K562 (cell line): ENCODE measurements around the gene SPATS2. TPM values are rescaled to one million over a fixed set of nuclear protein-coding genes. Genes with fewer than 3 reads are reported as not detected.

Experiments used
- ATAC-seq: fragments of 200-7000 bp; cut with Tn5 transposase; 3 replicates; pipeline ENCODE4 v1.9.1; 2020; ENCODE audit warnings: moderate library complexity
- BruUV-seq: library from RNA; stranded (reverse); fragments of 400-500 nt; replicated peaks from 2 replicates; lab custom pipeline; 2021; lab: Mats Ljungman, UMichigan
- CTCF ChIA-PET: fragments of 300-600 bp; formaldehyde crosslinking; extraction: SDS; loops from one replicate; lab custom pipeline; 2021; ENCODE audit warnings: low intra/inter-chr PET ratio; lab: Yijun Ruan, JAX
- POLR2A ChIA-PET: fragments of 300-600, 350-650 bp; sonication (Branson Sonifier 250); formaldehyde crosslinking; extraction: SDS; loops from one replicate; lab custom pipeline; 2021; ENCODE audit warnings: antibody characterized with exemption, inconsistent platforms; lab: Yijun Ruan, JAX
- DNase-seq, 4 experiments: peaks; one replicate each; pipeline versions ENCODE4 v3.0.0 to v3.0.0-alpha.2; 2011 to 2018; ENCODE audit warnings: low spot score in 3 of 4, mixed read lengths in 3 of 4; ENCODE audit errors: extremely low read depth in 1 of 4
- FAIRE-seq: peaks from 2 replicates; lab custom pipeline; 2011; peaks lifted over from hg19 to GRCh38; lab: Jason Lieb, UNC
- H2AFZ ChIP-seq: 2 replicates; pipeline ENCODE4 v1.6.0; 2011; ENCODE audit warnings: low read depth, low read length, control low read depth, inconsistent platforms
- H3K27ac ChIP-seq: fragments of 200-600 bp; 3 replicates; pipeline ENCODE4 v1.8.0; 2011; ENCODE audit warnings: low read depth, mild to moderate bottlenecking, control low read depth, inconsistent platforms, low read length, moderate library complexity, mixed read lengths; ENCODE audit errors: extremely low read depth
- H3K27me3 ChIP-seq, 2 experiments: fragments of 300-600 bp in 1 of 2; 2 replicates in 1 of 2; 3 replicates in 1 of 2; pipeline versions ENCODE4 v1.6.0 to v1.8.0; 2011; ENCODE audit warnings: inconsistent platforms in 2 of 2, low read length in 2 of 2, mild to moderate bottlenecking in 1 of 2, mixed read lengths in 1 of 2, moderate library complexity in 1 of 2; ENCODE audit not compliant: control insufficient read depth in 2 of 2, insufficient read depth in 2 of 2
- H3K36me3 ChIP-seq: fragments of 300-600 bp; 3 replicates; pipeline ENCODE4 v1.8.0; 2011; ENCODE audit warnings: mild to moderate bottlenecking, low read length, inconsistent platforms; ENCODE audit not compliant: control insufficient read depth, insufficient read depth
- H3K4me1 ChIP-seq, 2 experiments: fragments of 200-600 bp in 1 of 2; replicated peaks in 1 of 2; 2 replicates in 1 of 2; 3 replicates in 1 of 2; pipeline versions ENCODE4 v1.5.1 to v1.8.0; 2011; ENCODE audit warnings: inconsistent platforms in 2 of 2, low read length in 2 of 2, mild to moderate bottlenecking in 1 of 2, mixed read lengths in 1 of 2, moderate library complexity in 1 of 2; ENCODE audit not compliant: control insufficient read depth in 2 of 2, insufficient read depth in 2 of 2
- H3K4me2 ChIP-seq: 2 replicates; pipeline ENCODE4 v1.6.1; 2011; ENCODE audit warnings: low read length, control low read depth, inconsistent platforms, mixed read lengths; ENCODE audit not compliant: insufficient read depth
- H3K4me3 ChIP-seq: fragments of 200-600 bp; sonication (generic), shearing (Covaris generic); 2 replicates; pipeline ENCODE4 v1.5.1; 2016; ENCODE audit warnings: control low read depth, inconsistent platforms
- H3K79me2 ChIP-seq: fragments of 200-600 bp; 3 replicates; pipeline ENCODE4 v1.8.0; 2011; ENCODE audit warnings: low read length, inconsistent platforms; ENCODE audit not compliant: control insufficient read depth, insufficient read depth
- H3K9ac ChIP-seq, 2 experiments: 2 replicates each; pipeline versions ENCODE4 v1.6.0 to v1.6.1; 2011; ENCODE audit warnings: low read depth in 2 of 2, low read length in 2 of 2, control low read depth in 1 of 2, inconsistent platforms in 1 of 2, mild to moderate bottlenecking in 1 of 2, mixed read lengths in 1 of 2; ENCODE audit not compliant: insufficient read depth in 1 of 2
- H3K9me1 ChIP-seq: one replicate; pipeline ENCODE4 v1.6.0; 2011; ENCODE audit warnings: inconsistent platforms, mild to moderate bottlenecking, low read length, moderate library complexity; ENCODE audit not compliant: control insufficient read depth, insufficient read depth
- H3K9me3 ChIP-seq: replicated peaks from 2 replicates; pipeline ENCODE4 v1.5.1; 2011; ENCODE audit warnings: low read depth, low read length, inconsistent platforms; ENCODE audit not compliant: control insufficient read depth, insufficient read depth
- H4K20me1 ChIP-seq: replicated peaks from 2 replicates; pipeline ENCODE4 v1.6.1; 2011; ENCODE audit warnings: low read length, inconsistent platforms, mixed read lengths; ENCODE audit not compliant: control insufficient read depth, insufficient read depth
- CEBPB ChIP-seq: fragments of 450-650 bp; IDR thresholded peaks from 2 replicates; pipeline ENCODE4 v1.6.1; 2016; ENCODE audit warnings: missing genetic modification characterization, missing compliant biosample characterization
- CGGBP1 ChIP-seq: fragments of 250-450 bp; sonication (Bioruptor Pico); IDR thresholded peaks from 2 replicates; pipeline ENCODE4 v1.9.0; 2021; ENCODE audit warnings: mild to moderate bottlenecking
- JUNB ChIP-seq: fragments of 450-650 bp; formaldehyde crosslinking; conservative IDR thresholded peaks from 2 replicates; pipeline ENCODE4 v1.4.0; 2020; ENCODE audit warnings: mild to moderate bottlenecking
- POLR2G ChIP-seq: fragments of 200-400 bp; formaldehyde crosslinking; IDR thresholded peaks from 2 replicates; pipeline ENCODE4 v1.6.1; 2017; ENCODE audit warnings: low read depth, mild to moderate bottlenecking, antibody characterized with exemption, low read length, moderate library complexity
- TBP ChIP-seq: optimal IDR thresholded peaks from 2 replicates; pipeline ENCODE3; 2011; ENCODE audit warnings: low read depth, low read length, improper control_type of control experiment
- ZKSCAN8 ChIP-seq: fragments of 200-800 bp; sonication (Bioruptor generic); IDR thresholded peaks from 2 replicates; pipeline ENCODE4 v1.6.1; 2016; ENCODE audit warnings: missing genetic modification characterization, missing compliant biosample characterization
- WGBS: fragments of 100-300 bp; shearing (Covaris generic); methylation state at CpG from one replicate; pipeline ENCODE4 v1.1.6; 2016; ENCODE audit warnings: low coverage, mixed read lengths; ENCODE audit not compliant: insufficient coverage; ENCODE audit errors: missing lambda C conversion rate; 5-methylcytosine and 5-hydroxymethylcytosine counted together
- in situ Hi-C: fragments of 300-500 bp; cut with MboI; formaldehyde crosslinking; loops from 4 replicates; pipeline ENCODE4 v1.15.0; 2018; ENCODE audit warnings: inconsistent platforms, mixed read lengths
- intact Hi-C: fragments of 100-400 bp; cut with micrococcal nuclease; formaldehyde crosslinking; loops from 2 replicates; pipeline ENCODE4 v1.14.2; 2022
- polyA plus RNA-seq, 8 experiments: library from polyadenylated mRNA; depleted of rRNA in 4 of 8; stranded (reverse) in 5 of 8; unstranded in 3 of 8; fragments of >200 nt; fragmentation: Nextera tagmentation in 2 of 8; fragmentation: Illumina TruSeq in 1 of 8; extraction: Ambion mirVana in 2 of 8; extraction: Trizol in 1 of 8; gene quantifications; 2 replicates each; pipeline versions ENCODE4 v1.2.1 to v1.2.3, GENCODE V29; 2011 to 2014; ENCODE audit warnings: inconsistent platforms in 1 of 8, missing spikeins in 1 of 8
- total RNA-seq, 7 experiments: library from RNA; depleted of rRNA in 6 of 7; stranded (reverse); fragments of >200 nt in 6 of 7; fragmentation: Illumina TruSeq in 2 of 7; extraction: Trizol in 2 of 7; gene quantifications; 2 replicates each; pipeline versions ENCODE4 v1.2.1 to v1.2.3, GENCODE V29; 2011 to 2021; ENCODE audit warnings: low replicate concordance in 1 of 7

The SPATS2 gene
- total and polyA plus RNA-seq, 9 of the 15 experiments (the other 6 are each of a cell fraction or from before 2014, with no cell fraction given), result 5.4 to 48.2 (median 17.5) TPM

DNA sequence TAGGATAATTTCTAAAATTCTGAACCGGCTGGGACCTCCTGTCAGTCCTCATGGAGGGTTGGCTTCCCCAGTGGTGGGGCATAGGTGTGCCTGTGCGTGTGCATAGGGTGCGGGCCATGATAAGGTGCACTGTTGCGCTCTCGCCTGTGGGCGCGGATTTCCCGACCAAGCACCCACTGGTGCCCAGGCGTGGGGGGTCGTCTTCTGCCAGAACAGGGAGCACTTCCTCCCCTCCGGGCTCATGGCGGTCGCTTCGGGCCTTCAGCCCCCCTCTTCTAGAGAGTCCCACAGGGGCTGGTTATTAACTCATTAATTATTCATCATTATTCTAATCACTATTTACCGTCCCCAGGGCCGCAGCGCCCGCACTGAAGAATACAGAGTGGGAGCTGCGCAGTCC is 33.0 kb upstream of the SPATS2 start:
- ChIA-PET CTCF (interaction anchor here (0.7 to 1.3 kb wide), 2 partner anchors 8 to 46 kb away, joined by 3 to 4 read pairs; no protein-coding TSS in a partner anchor), POLR2A (interaction anchor here (0.7 to 1.4 kb wide), 6 partner anchors 8 to 67 kb away, joined by 3 to 10 read pairs (median 4); partner anchors contain the start of gene TROAP)
- in situ Hi-C loops (no loop called here), intact Hi-C loops (no loop called here)
- Histone ChIP-seq H3K4me2 (no peak overlapping the region), H3K9ac (no peak overlapping the region), H3K4me1 (peaks cover 11 to 41% of the 10 kb centered on the region in 2 experiments), H3K27me3 (no peaks in the 10 kb centered on the region), H2AFZ (no peak overlapping the region), H3K36me3 (peaks cover 27% of the 10 kb centered on the region; the same call in 2 of the 3 replicates), H3K9me3 (no peaks in the 10 kb centered on the region), H3K9me1 (peaks cover 3% of the 10 kb centered on the region)
- FAIRE-seq, result no peak
- ATAC-seq, result no peak
- BruUV-seq, result no TSS peak
- TF ChIP-seq JUNB (CRISPR knock-in tag) (no peak), POLR2G (0 out of 2 replicates have a peak, but pooled peaks have one; percentile 36), CGGBP1 (no peak), TBP (no peak), ZKSCAN8 (CRISPR knock-in tag) (no peak), CEBPB (tag) (no peak)
- TF ChIP-seq, all 486 proteins: peak for 1
- 88% methylated on average over 11 of the region's 19 CpGs for WGBS
- DNase-seq, result no peak
- Histone ChIP-seq H3K4me3 (no peak overlapping the region), H3K79me2 (no peaks in the 10 kb centered on the region), H4K20me1 (no peaks in the 10 kb centered on the region), H3K27ac (no peak overlapping the region)
